HG03460 (cell line): ENCODE results near the gene PTPRE.

ENCODE experiments used
- ATAC-seq: cut with Tn5 transposase; IDR thresholded peaks from one replicate; pipeline ENCODE4 v1.9.1; 2021; ENCODE audit not compliant: unreplicated experiment

Gene PTPRE

GRCh38 chr10:127948791-127949190, 41.9 kb downstream of the PTPRE start:
- ATAC-seq, result no peak

GRCh38 chr10:127949831-127950230, 42.9 kb downstream of the PTPRE start:
- ATAC-seq, result no peak

- ATAC-seq, result no peak
These were observed 45.1 kb downstream of the PTPRE start for GRCh38 chr10:127951861-127952574.

GRCh38 chr10:127952575-127952869, 45.6 kb downstream of the PTPRE start:
- no peak for ATAC-seq

- ATAC-seq, result no peak
These were observed 46.0 kb downstream of the PTPRE start for GRCh38 chr10:127952918-127953317.

- no peak for ATAC-seq
These were observed 47.0 kb downstream of the PTPRE start for GRCh38 chr10:127953876-127954275.

GRCh38 chr10:127959428-127959827, 52.5 kb downstream of the PTPRE start:
- ATAC-seq, result no peak

GRCh38 chr10:127961071-127961470, 54.2 kb downstream of the PTPRE start:
- no peak for ATAC-seq

- ATAC-seq, result no peak
These were observed 55.3 kb downstream of the PTPRE start for GRCh38 chr10:127962205-127962604.

- no peak for ATAC-seq
These were observed 56.2 kb downstream of the PTPRE start for GRCh38 chr10:127963136-127963535.

GRCh38 chr10:127964621-127965020, 57.7 kb downstream of the PTPRE start:
- ATAC-seq, result no peak

- no peak for ATAC-seq
These were observed 60.0 kb downstream of the PTPRE start for GRCh38 chr10:127966875-127967274.

GRCh38 chr10:127968027-127968441, 61.1 kb downstream of the PTPRE start:
- ATAC-seq, result no peak

GRCh38 chr10:127968659-127969058, 61.8 kb downstream of the PTPRE start:
- ATAC-seq, result no peak

- no peak for ATAC-seq
These were observed 64.4 kb downstream of the PTPRE start for GRCh38 chr10:127971101-127971946.

- ATAC-seq, result no peak
These were observed 65.2 kb downstream of the PTPRE start for GRCh38 chr10:127971963-127972615.

- ATAC-seq, result no peak
These were observed 66.0 kb downstream of the PTPRE start for GRCh38 chr10:127972751-127973357.

- no peak for ATAC-seq
These were observed 66.9 kb downstream of the PTPRE start for GRCh38 chr10:127973791-127974311.

GRCh38 chr10:127974911-127975310, 68.0 kb downstream of the PTPRE start:
- no peak for ATAC-seq

- ATAC-seq, result no peak
These were observed 69.4 kb downstream of the PTPRE start for GRCh38 chr10:127976286-127976685.

GRCh38 chr10:127976701-127977356, 69.9 kb downstream of the PTPRE start:
- no peak for ATAC-seq
